ENCODE results near the gene SLC35C1.

SLC35C1 gene

GRCh38 chr11:45804761-45805304 lies at the start of gene SLC35C1:
Gene SLC35C1, plus strand, starts transcription at chr11:45805149. Its CDS starts 653 bp downstream, at chr11:45805802.
- peak; percentile 97 for DNase-seq

GRCh38 chr11:45755281-45755859 lies 49.6 kb upstream of the SLC35C1 start:
- no peak for DNase-seq

GRCh38 chr11:45756384-45757010 lies 48.5 kb upstream of the SLC35C1 start:
- DNase-seq = no peak

- DNase-seq = no peak
Observed at GRCh38 chr11:45757672-45758071, 47.3 kb upstream of the SLC35C1 start.

GRCh38 chr11:45761659-45762058 lies 43.3 kb upstream of the SLC35C1 start:
- no peak for DNase-seq

GRCh38 chr11:45765107-45765668 lies 39.8 kb upstream of the SLC35C1 start:
- DNase-seq = no peak

GRCh38 chr11:45765836-45766235 lies 39.1 kb upstream of the SLC35C1 start:
- DNase-seq = no peak

GRCh38 chr11:45766469-45766868 lies 38.5 kb upstream of the SLC35C1 start:
- DNase-seq = no peak

- no peak for DNase-seq
Observed at GRCh38 chr11:45768486-45768885, 36.5 kb upstream of the SLC35C1 start.

- no peak for DNase-seq
Observed at GRCh38 chr11:45769960-45770359, 35.0 kb upstream of the SLC35C1 start.

GRCh38 chr11:45771193-45771565 lies 33.8 kb upstream of the SLC35C1 start:
- peak; percentile 79 for DNase-seq

GRCh38 chr11:45771566-45772448 lies 33.1 kb upstream of the SLC35C1 start:
- peak; percentile 89 for DNase-seq

- no peak for DNase-seq
Observed at GRCh38 chr11:45772449-45772774, 32.5 kb upstream of the SLC35C1 start.

- no peak for DNase-seq
Observed at GRCh38 chr11:45772986-45773785, 31.8 kb upstream of the SLC35C1 start.

GRCh38 chr11:45773786-45774655 lies 30.9 kb upstream of the SLC35C1 start:
- DNase-seq = no peak

- DNase-seq = no peak
Observed at GRCh38 chr11:45774786-45775185, 30.2 kb upstream of the SLC35C1 start.

GRCh38 chr11:45777127-45777969 lies 27.6 kb upstream of the SLC35C1 start:
- DNase-seq = no peak

GRCh38 chr11:45778341-45778740 lies 26.6 kb upstream of the SLC35C1 start:
- DNase-seq = no peak

GRCh38 chr11:45779602-45780001 lies 25.3 kb upstream of the SLC35C1 start:
- DNase-seq = no peak

GRCh38 chr11:45786272-45786671 lies 18.7 kb upstream of the SLC35C1 start:
- DNase-seq = no peak

- DNase-seq = no peak
Observed at GRCh38 chr11:45788887-45789286, 16.1 kb upstream of the SLC35C1 start.

All from activated naive CD4-positive, alpha-beta T cell treated with Interleukin-2 at 50 U/mL for 16 hours (primary cell).